ENCODE data around the gene TYMP.
"Not testable (repeated sequence)": the region's sequence is repeated elsewhere in the genome, so short reads cannot be mapped to it uniquely, and the experiment has no call there.

The TYMP gene

DNA sequence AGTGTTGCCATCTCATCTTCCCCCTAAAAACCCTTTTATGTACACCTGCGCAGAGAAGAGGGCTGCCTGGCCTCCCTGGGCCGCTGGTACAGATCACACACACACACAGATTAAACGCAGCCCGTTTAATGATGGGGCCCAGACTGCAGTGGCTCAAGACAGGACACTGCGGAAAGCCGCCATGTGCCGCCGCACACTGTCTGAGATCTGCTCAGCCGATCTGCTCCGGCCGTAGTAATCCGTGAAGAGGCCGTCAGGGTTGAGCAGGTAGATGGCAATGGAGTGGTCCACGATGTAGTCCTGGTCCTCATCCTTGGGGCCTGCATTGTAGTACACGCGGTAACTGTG lies 6.4 kb downstream of the TYMP start:
- DNase-seq, result no peak

DNA sequence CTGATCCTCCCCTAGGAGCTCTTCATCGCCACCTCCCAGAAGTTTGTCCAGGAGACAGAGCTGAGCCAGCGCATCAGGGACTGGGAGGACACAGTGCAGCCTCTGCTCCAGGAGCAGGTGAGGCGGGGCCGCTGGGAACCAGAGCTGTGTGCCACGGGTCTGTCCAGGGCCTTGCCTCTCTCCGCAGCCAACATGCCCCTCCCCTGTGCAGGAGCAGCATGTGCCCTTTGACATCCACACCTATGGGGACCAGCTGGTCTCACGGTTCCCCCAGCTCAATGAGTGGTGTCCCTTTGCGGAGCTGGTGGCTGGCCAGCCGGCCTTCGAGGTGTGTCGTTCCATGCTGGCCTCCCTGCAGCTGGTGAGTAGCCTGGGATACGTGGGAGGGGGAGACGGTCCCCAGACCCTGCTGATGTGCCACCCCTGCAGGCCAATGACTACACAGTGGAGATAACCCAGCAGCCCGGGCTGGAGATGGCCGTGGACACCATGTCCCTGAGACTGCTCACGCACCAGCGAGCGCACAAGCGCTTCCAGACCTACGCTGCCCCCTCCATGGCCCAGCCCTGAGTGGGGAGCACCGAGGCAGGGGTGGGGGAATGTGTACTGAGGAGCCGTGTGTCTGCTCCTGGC lies 6.9 kb downstream of the TYMP start:
- DNase-seq, result no peak

DNA sequence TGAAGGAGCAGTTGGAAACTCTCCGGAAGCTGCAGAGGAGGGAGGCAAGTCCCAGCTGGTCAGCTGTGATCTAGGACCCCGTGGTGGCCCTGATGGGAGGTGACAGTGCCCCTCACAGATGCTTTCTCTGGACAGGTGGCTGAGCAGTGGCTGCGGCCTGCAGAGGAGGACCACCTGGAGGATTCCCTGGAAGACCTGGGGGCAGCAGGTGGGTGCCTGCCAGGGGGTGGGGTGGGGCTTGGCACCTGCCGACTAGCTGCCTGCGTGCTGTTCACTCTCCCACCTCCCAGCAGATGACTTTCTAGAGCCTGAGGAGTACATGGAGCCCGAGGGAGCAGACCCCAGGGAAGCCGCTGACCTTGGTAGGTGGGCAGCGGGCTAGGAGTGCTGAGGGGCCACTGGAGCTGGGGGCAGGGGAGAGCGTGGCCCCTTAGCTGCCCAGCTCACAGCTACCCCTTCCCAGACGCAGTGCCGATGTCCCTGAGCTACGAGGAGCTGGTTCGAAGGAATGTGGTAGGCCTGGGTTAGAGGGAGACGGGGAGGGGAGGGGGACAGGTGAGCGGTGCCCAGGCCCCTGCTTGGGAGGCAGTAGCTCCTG lies 7.5 kb downstream of the TYMP start:
- DNase-seq, result no peak

- DNase-seq, result no peak
These were observed 8.1 kb downstream of the TYMP start for GRCh38 chr22:50521710-50522109.

GRCh38 chr22:50520826-50521453 lies 8.9 kb downstream of the TYMP start:
- DNase-seq, result no peak

- DNase-seq, result not testable (repeated sequence)
These were observed 9.6 kb downstream of the TYMP start for GRCh38 chr22:50520184-50520583.

GRCh38 chr22:50519151-50519550 lies 10.7 kb downstream of the TYMP start:
- no peak for DNase-seq

DNA sequence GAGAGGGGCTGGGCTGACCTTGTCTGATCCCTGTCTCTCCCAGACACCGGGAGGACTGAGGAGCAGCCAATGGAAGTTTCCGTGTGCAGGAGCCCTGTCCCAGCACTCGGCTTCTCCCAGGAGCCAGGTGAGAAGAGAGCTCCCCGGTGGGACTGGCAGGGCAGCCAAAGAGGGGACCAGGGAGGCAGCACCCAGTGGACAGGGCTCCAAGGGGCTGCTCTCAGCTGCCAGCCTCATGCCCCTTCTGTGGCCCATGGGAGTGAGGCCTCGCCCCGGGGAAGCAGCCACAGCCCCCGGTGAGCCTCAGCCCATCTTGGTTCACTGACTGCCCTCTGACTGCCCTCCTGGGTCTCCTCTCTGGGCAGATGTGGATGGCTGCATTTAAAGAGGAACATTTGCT lies 11.2 kb downstream of the TYMP start:
- DNase-seq, result no peak

GRCh38 chr22:50517495-50518260 lies 12.1 kb downstream of the TYMP start:
- no peak for DNase-seq

DNA sequence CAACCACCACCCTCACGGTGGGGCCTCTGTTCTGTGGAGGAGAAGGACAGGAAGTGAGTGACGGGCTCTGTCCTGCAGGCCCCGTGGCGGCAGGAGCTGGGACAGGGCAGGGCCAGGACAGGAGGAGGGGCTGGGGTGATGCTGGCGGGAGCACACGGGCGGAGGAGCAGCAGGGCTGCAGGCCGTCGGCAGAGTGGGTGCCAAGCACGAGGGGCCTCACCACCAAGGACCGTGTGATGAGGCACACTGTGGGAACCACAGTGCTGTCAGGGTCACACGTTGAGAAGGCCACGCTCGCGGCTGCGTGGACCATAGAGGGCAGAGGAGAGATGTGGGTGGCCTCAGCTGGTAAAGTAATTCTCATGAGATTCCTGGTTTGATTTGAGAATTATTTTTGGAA lies 12.9 kb downstream of the TYMP start:
- DNase-seq, result no peak

- no peak for DNase-seq
These were observed 13.7 kb downstream of the TYMP start for GRCh38 chr22:50516068-50516467.

DNA sequence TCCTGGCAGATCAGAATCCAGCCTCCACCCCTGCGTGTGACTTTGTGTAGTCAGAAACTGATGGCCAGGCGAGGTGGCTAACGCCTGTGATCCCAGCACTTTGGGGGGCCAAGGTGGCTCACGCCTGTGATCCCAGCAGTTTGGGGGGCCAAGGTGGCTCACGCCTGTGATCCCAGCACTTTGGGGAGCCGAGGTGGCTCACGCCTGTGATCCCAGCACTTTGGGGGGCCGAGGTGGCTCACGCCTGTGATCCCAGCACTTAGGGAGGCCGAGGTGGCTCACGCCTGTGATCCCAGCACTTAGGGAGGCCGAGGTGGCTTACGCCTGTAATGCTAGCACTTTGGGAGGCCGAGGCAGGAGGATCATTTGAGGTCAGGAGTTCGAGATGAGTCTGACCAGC lies 16.6 kb downstream of the TYMP start:
- no peak for DNase-seq

- no peak for DNase-seq
These were observed 20.9 kb downstream of the TYMP start for GRCh38 chr22:50508897-50509296.

DNA sequence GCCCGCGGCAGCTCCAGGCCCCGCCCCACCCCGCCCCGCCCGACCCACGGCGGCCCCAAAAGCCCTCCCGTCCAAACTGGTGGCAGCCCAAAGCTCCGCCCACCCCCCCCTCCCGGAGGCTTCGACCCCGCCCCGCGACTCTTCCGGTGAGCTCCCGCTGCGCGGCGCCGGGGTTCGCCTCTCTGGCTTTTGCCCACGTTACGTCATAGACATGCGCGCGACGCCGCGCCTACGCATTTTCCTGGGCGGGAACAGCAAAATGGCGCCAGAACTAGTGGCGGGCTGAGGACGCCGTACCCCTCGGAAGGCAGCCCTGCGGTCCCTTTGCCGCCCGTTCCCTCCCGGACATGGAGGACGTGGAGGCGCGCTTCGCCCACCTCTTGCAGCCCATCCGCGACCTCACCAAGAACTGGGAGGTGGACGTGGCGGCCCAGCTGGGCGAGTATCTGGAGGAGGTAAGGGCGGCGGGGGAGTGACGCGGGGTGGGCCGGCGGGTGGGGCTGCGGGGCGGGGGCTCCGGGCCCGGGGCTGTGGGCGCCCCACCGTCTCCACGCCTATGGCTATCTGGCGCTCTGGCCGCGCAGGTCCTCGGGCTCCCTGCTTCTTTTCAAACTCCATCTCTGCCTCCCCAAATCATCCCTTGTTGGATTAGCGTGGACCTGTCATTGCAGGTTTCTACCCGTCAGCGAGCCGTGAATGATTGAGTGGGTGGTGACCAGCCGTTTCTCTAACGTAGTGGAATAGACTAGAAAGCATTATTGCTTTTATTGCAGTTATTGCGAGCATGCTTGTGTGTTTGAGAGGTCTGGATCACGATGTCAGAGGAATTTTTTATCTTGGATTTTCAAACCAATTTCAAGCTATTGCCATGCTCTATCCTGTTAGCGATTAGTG lies 21.6 kb downstream of the TYMP start, which contains the start of gene NCAPH2:
TSS of gene NCAPH2 (plus strand) at position 234 of the 894 bp plus-strand sequence. CDS start at position 348, 114 bp downstream.
- DNase-seq, result peak; percentile 72

- DNase-seq, result no peak
These were observed 22.3 kb downstream of the TYMP start, which contains the start of gene LMF2 for GRCh38 chr22:50507421-50507990. Gene LMF2, minus strand, starts transcription at chr22:50507702. Its CDS starts 27 bp downstream, at chr22:50507675.

GRCh38 chr22:50506611-50507420 lies 23.0 kb downstream of the TYMP start:
- DNase-seq, result no peak

DNA sequence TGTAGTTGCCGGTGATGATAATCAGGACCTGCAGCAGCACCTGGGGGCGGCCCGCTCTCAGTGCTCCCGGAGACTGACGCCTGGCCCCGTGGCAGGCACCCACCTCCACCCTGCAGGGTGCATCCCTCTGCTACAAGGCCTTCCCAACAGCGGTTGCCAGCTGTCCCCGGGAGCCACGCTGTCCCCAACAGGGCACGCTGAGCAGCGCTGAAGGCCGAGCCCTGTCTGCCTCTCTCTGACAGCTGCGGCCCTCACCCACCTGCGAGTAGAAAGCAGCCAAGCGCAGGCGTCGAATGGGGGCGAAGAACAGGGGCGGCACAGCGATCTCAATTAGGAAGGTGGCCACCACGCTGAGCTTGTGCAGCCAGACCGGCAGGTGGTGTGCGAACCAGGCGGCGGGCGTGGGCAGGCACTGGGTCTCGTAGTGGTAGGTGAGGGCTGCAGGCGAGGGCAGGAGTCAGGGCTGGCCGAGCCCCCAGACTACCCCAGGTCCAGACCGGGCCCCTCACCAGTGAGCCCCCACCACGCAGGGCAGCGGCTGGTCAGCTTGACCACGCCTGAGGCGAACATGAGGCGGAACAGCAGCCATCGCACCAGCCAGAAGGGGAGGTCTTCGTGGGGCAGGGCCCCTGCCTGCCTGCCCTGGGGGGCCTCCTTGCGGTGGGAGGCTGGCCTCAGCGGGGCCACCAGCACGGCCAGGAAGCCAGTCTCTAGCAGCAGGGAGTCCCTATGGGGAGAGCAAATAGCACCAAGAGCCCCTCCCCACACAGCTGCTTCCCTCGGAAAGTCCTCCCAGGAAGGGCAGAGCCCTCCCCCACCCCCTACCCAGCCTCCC lies 23.8 kb downstream of the TYMP start:
- DNase-seq, result no peak

DNA sequence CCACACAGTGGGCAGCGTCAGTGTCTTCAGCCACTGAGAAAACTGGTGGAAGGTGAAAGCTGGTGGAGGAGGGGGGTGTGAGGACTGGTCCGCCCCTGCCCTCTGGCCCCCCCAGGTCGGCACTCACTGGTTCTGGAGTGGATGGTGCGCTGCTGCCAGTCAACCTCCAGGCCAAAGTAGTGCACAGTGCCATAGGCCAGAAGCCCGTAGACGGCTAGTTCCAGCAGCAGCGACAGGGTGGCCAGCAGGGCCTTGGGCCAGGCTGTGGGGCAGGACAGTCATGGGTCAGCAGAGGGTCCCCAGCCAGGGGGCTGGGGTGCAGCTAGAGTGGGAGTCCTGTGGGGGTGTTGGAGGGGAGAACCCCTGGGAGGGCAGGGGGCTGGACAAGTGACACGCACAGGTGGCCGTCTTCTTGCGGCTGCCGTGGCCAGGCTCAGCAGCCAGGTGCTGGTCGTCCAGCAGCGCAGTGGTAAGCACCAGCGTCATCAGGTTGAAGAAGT lies 24.5 kb downstream of the TYMP start:
- no peak for DNase-seq

DNA sequence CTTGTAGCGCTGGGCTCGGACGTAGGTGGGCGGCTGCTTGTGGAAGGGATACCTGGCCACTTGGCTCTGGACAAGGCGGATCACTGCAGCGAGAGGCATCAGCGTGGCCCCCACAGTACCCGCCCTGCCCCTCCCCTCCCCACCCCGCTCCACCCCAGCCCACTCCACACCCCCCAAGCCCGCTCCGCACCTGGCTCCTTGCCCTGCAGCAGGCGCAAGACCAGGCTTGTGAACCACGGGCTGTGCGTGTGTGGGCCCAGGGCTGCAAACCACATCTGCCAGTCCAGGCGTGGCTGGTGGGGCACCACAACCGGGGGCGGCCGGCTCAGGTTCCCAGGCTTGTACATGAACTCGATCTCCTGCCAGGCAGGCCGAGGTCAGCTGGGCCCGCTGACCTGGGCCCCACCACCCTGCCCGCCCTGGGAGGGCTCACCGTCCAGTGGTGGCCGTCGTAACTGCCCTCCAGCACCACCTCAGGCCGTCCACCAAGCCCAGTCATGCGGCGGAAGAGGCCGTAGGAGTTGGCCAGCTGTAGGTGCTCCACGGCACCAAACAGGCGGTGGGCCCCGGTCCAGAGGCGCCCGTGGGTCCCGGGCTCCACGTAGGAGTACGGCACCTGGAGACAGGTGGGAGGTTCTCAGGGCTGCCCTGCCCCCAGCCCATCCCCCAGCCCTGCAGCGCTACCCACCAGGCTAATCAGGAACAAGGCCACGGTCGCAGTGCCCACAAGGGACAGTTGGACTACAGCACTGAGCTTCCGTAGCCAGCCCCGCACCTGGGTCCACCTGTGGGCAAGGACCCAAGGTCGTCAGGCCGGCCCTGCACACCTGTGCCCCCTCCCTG lies 25.2 kb downstream of the TYMP start:
- no peak for DNase-seq
